CD4-positive, alpha-beta T cell (primary cell): Measurements from ENCODE around the gene JAZF1. TPM values are rescaled to one million over a fixed set of nuclear protein-coding genes. Genes with fewer than 3 reads are reported as not detected.

Source experiments
- ATAC-seq: fragments of 200-7000 bp; cut with Tn5 transposase; one replicate; pipeline ENCODE4 v1.10.0; 2022; ENCODE audit warnings: mild to moderate bottlenecking; ENCODE audit not compliant: poor library complexity
- CTCF ChIA-PET: fragments of 350-600 bp; sonication (Branson Sonifier 250); formaldehyde crosslinking; loops from one replicate; lab custom pipeline; 2021; ENCODE audit warnings: antibody characterized with exemption, inconsistent platforms; lab: Charles Lee
- POLR2A ChIA-PET: fragments of 350-600 bp; sonication (Branson Sonifier 250); formaldehyde crosslinking; loops from one replicate; lab custom pipeline; 2021; ENCODE audit warnings: antibody characterized with exemption, inconsistent platforms; lab: Charles Lee
- DNase-seq, 14 experiments: peaks; one replicate each; pipeline ENCODE4 v3.0.0-alpha.2; 2013 to 2020; ENCODE audit warnings: mixed read lengths in 2 of 14
- H3K27ac ChIP-seq, 2 donors: one replicate each; pipeline versions ENCODE4 v1.5.1 to v1.7.0; 2013; ENCODE audit warnings: low read length in 2 of 2, low read depth in 1 of 2, mild to moderate bottlenecking in 1 of 2
- H3K27me3 ChIP-seq, 2 experiments: 1 replicate in 1 of 2; 2 replicates in 1 of 2; pipeline versions ENCODE4 v1.6.1 to v1.7.0; 2013; ENCODE audit warnings: low read length in 2 of 2, control low read depth in 1 of 2, mild to moderate bottlenecking in 1 of 2, moderate library complexity in 1 of 2; ENCODE audit not compliant: insufficient read depth in 2 of 2, control insufficient read depth in 1 of 2
- H3K36me3 ChIP-seq: one replicate; pipeline ENCODE4 v1.6.1; 2013; ENCODE audit warnings: low read length, control low read depth; ENCODE audit not compliant: insufficient read depth
- H3K4me1 ChIP-seq: one replicate; pipeline ENCODE4 v1.6.1; 2013; ENCODE audit warnings: low read length, control low read depth; ENCODE audit not compliant: insufficient read depth
- H3K4me3 ChIP-seq: one replicate; pipeline ENCODE4 v1.5.1; 2013; ENCODE audit warnings: mild to moderate bottlenecking, low read length, moderate library complexity
- H3K9me3 ChIP-seq, 2 experiments: 1 replicate in 1 of 2; 2 replicates in 1 of 2; pipeline versions ENCODE4 v1.6.1 to v1.7.0; 2013; ENCODE audit warnings: low read length in 2 of 2, mild to moderate bottlenecking in 2 of 2, control low read depth in 1 of 2, moderate library complexity in 1 of 2; ENCODE audit not compliant: control insufficient read depth in 1 of 2, insufficient read depth in 1 of 2
- H3K27ac Mint-ChIP-seq: one replicate; pipeline ENCODE4 v1.8.0; 2020; ENCODE audit warnings: mixed read lengths
- H3K27me3 Mint-ChIP-seq: one replicate; pipeline ENCODE4 v1.8.0; 2021; ENCODE audit warnings: mixed read lengths
- H3K36me3 Mint-ChIP-seq: one replicate; pipeline ENCODE4 v1.8.0; 2021; ENCODE audit warnings: low read depth, mixed read lengths
- H3K4me1 Mint-ChIP-seq: one replicate; pipeline ENCODE4 v1.8.0; 2021; ENCODE audit warnings: low read depth, mixed read lengths
- H3K4me3 Mint-ChIP-seq: one replicate; pipeline ENCODE4 v1.8.0; 2020; ENCODE audit warnings: mild to moderate bottlenecking, mixed read lengths
- H3K9me3 Mint-ChIP-seq: one replicate; pipeline ENCODE4 v1.8.0; 2020; ENCODE audit warnings: mixed read lengths
- CTCF ChIP-seq: fragments of 200-600 bp; IDR thresholded peaks from one replicate; pipeline ENCODE4 v1.8.0; 2022; ENCODE audit warnings: antibody characterized with exemption, mild to moderate bottlenecking
- intact Hi-C, 2 experiments: fragments of 100-400 bp; cut with DNase I in 1 of 2; cut with micrococcal nuclease in 1 of 2; formaldehyde crosslinking; loops; one replicate each; pipeline versions ENCODE4 v1.15.1 to v1.9.0; 2023 to 2025; cut with DNase I, micrococcal nuclease
- total RNA-seq, 174 experiments: library from RNA in 2 of 174; stranded (reverse) in 2 of 174; gene quantifications; one replicate each; pipeline ENCODE4 v1.2.3 and lab custom pipeline; 2021 to 2026

JAZF1 gene
- total RNA-seq, 2 experiments from 2014 or later = 9.9 to 11.1 TPM

GRCh38 chr7:27933671-27934565, 246.7 kb downstream of the JAZF1 start:
- POLR2A ChIA-PET = interaction anchor here (1.5 kb wide), 1 partner anchor 13 kb away, joined by 6 read pairs; no protein-coding TSS in a partner anchor
- Histone ChIP-seq H3K9me3 (no peaks in the 10 kb centered on the region), H3K27me3 (no peaks in the 10 kb centered on the region), H3K36me3 (no peaks in the 10 kb centered on the region), H3K27ac (no peak overlapping the region), H3K4me3 (no peak overlapping the region), H3K4me1 (no peaks in the 10 kb centered on the region)
- no peak overlapping the region for H3K4me3 Mint-ChIP-seq
- DNase-seq (peak in 1 of 14 experiments; percentile 5), ATAC-seq (no peak)
- H3K27me3 Mint-ChIP-seq = no peaks in the 10 kb centered on the region
- H3K36me3 Mint-ChIP-seq = no peaks in the 10 kb centered on the region
- H3K9me3 Mint-ChIP-seq = no peaks in the 10 kb centered on the region
- H3K27ac Mint-ChIP-seq = no peak overlapping the region
- intact Hi-C loops = no loop called here
- H3K4me1 Mint-ChIP-seq = peaks cover 4% of the 10 kb centered on the region
- peak; percentile 27 for TF ChIP-seq CTCF
- CTCF ChIA-PET = no interaction called here

GRCh38 chr7:27930910-27931476, 249.6 kb downstream of the JAZF1 start:
- Histone ChIP-seq H3K4me1 (no peaks in the 10 kb centered on the region), H3K4me3 (no peak overlapping the region), H3K27ac (no peak overlapping the region), H3K36me3 (no peaks in the 10 kb centered on the region), H3K27me3 (no peaks in the 10 kb centered on the region), H3K9me3 (no peaks in the 10 kb centered on the region)
- POLR2A ChIA-PET = no interaction called here
- Mint-ChIP-seq H3K9me3 (no peaks in the 10 kb centered on the region), H3K4me3 (no peak overlapping the region), H3K36me3 (no peaks in the 10 kb centered on the region), H3K27ac (no peak overlapping the region), H3K27me3 (no peaks in the 10 kb centered on the region), H3K4me1 (peaks cover 4% of the 10 kb centered on the region)
- DNase-seq (no peak), ATAC-seq (no peak)
- CTCF ChIA-PET = no interaction called here
- TF ChIP-seq CTCF = no peak
- intact Hi-C loops = no loop called here

GRCh38 chr7:27929127-27929526, 251.5 kb downstream of the JAZF1 start:
- ChIA-PET CTCF (no interaction called here), POLR2A (no interaction called here)
- Mint-ChIP-seq H3K4me3 (no peak overlapping the region), H3K4me1 (peaks cover 3% of the 10 kb centered on the region), H3K9me3 (no peaks in the 10 kb centered on the region), H3K36me3 (no peaks in the 10 kb centered on the region), H3K27me3 (no peaks in the 10 kb centered on the region), H3K27ac (no peak overlapping the region)
- Histone ChIP-seq H3K4me3 (no peak overlapping the region), H3K36me3 (no peaks in the 10 kb centered on the region), H3K9me3 (no peaks in the 10 kb centered on the region), H3K4me1 (no peaks in the 10 kb centered on the region), H3K27me3 (no peaks in the 10 kb centered on the region), H3K27ac (no peak overlapping the region)
- TF ChIP-seq CTCF = no peak
- ATAC-seq = no peak
- intact Hi-C loops = no loop called here
- DNase-seq = no peak
